ENCODE measurements around the gene COA8. TPM values are rescaled to one million over a fixed set of nuclear protein-coding genes. Genes with fewer than 3 reads are reported as not detected.

COA8 gene
- total and polyA plus RNA-seq, 9 of the 15 experiments (the other 6 are each of a cell fraction or from before 2014, with no cell fraction given): 5.0 to 35.3 (median 25.7) TPM

DNA sequence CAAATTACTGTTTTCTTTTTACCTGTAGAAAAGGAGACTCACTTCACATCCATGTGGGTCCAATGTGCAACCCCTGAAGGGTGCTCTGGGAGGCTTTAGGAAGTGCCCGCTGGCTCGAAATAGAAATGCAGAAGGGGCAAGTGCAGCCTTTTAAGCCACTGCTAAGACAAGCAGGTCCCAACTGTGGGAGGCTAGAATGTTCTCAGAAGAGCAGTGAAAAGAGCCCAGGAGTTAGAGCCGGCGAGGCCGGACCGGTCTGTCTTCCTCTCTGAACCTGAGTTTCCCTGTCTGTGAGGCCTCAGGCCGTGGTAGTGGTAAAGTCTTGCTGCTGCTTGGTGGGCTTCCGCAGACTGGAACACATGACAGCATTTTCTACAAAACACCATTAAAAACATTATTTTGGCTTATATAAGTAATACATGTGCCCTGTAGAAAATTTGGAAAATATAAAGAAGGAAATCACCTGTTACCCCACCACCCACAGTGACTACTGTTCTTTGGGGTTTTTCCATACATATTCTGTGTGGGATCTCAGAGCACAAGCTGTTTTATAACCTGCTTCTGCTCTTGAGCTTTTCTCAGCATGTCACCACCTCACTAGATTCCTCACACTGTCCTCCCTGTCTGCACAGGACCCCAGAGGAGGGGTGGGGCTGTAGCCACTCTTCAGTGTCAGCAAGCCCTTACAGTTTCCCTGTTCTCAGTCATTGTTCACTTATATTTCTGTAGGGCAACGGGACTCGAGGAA, 46.2 kb upstream of the COA8 start:
- Histone ChIP-seq H3K4me1 (replicated peaks in 1 of 2; ENCODE audit: control insufficient read depth in 2 of 2, insufficient read depth in 2 of 2, low read length in 2 of 2) (peaks cover 30 to 63% of the 10 kb centered on the region in 2 experiments), H3K9me1 (ENCODE audit: control insufficient read depth, insufficient read depth, low read length) (no peaks in the 10 kb centered on the region), H3K27ac (ENCODE audit: extremely low read depth, low read depth, low read length) (no peak overlapping the region), H2AFZ (ENCODE audit: low read depth, low read length) (no peak overlapping the region), H3K9ac (ENCODE audit: insufficient read depth in 1 of 2, low read depth in 2 of 2, low read length in 2 of 2) (no peak overlapping the region), H4K20me1 (replicated peaks; ENCODE audit: control insufficient read depth, insufficient read depth, low read length) (peaks cover 13% of the 10 kb centered on the region; the same call in 1 of the 2 replicates), H3K27me3 (ENCODE audit: control insufficient read depth in 2 of 2, insufficient read depth in 2 of 2, low read length in 2 of 2) (no peaks in the 10 kb centered on the region), H3K4me3 (no peak overlapping the region), H3K79me2 (ENCODE audit: control insufficient read depth, insufficient read depth, low read length) (peaks cover 14% of the 10 kb centered on the region), H3K4me2 (ENCODE audit: insufficient read depth, low read length) (no peak overlapping the region), H3K36me3 (ENCODE audit: control insufficient read depth, insufficient read depth, low read length) (peaks cover 26% of the 10 kb centered on the region; the same call in 1 of the 3 replicates), H3K9me3 (replicated peaks; ENCODE audit: control insufficient read depth, insufficient read depth, low read depth, low read length) (no peaks in the 10 kb centered on the region)
- intact Hi-C loops (cut with micrococcal nuclease): loop anchor here (5.0 kb wide), 1 partner anchor 46 kb away; the partner anchor contains the start of genes BAG5 and COA8
- WGBS (ENCODE audit: insufficient coverage, low coverage, missing lambda C conversion rate): 71% methylated on average over 10 of the region's 10 CpGs
- DNase-seq (ENCODE audit: extremely low read depth in 1 of 4, low spot score in 3 of 4): no peak
- no TSS peak for BruUV-seq (replicated peaks)
- ChIA-PET CTCF (ENCODE audit: low intra/inter-chr PET ratio) (no interaction called here), POLR2A (interaction anchor here (0.8 kb wide), 1 partner anchor 11 kb away, joined by 4 read pairs; no protein-coding TSS in a partner anchor)
- in situ Hi-C loops (cut with MboI): no loop called here
- no peak for ATAC-seq
- TF ChIP-seq TCF7 (IDR thresholded peaks at IDR 0.05; ENCODE audit: borderline replicate concordance) (no peak), KDM2B (CRISPR knock-in tag; IDR thresholded peaks at IDR 0.05) (no peak), ZNF324 (CRISPR knock-in tag; IDR thresholded peaks at IDR 0.05) (no peak), ZKSCAN1 (IDR thresholded peaks at IDR 0.05; ENCODE audit: low read depth, low read length) (no peak), ZNF584 (CRISPR knock-in tag; IDR thresholded peaks at IDR 0.05; ENCODE audit: low read depth) (no peak), RBFOX2 (IDR thresholded peaks at IDR 0.05; ENCODE audit: low read depth, low read length) (no peak), MEF2D (tag; conservative IDR thresholded peaks at IDR 0.05; ENCODE audit: low read depth) (no peak), POLR2AphosphoS2 (IDR thresholded peaks at IDR 0.05; ENCODE audit: low read length) (no peak)
- no peak for FAIRE-seq
